Colonic mucosa (tissue), 4 donors: ENCODE data around the gene U2AF2. TPM values are rescaled to one million over a fixed set of nuclear protein-coding genes. Genes with fewer than 3 reads are reported as not detected.

ENCODE experiments used
- DNase-seq: peaks from one replicate; pipeline ENCODE4 v3.0.0-alpha.2; 2020
- H3K27ac ChIP-seq: fragments of 200-600 bp; one replicate; pipeline ENCODE4 v1.8.0; 2021
- H3K27me3 ChIP-seq: fragments of 200-600 bp; one replicate; pipeline ENCODE4 v1.8.0; 2021
- H3K36me3 ChIP-seq: fragments of 200-600 bp; one replicate; pipeline ENCODE4 v1.8.0; 2021
- H3K4me1 ChIP-seq: fragments of 200-600 bp; one replicate; pipeline ENCODE4 v1.8.0; 2021; ENCODE audit warnings: mild to moderate bottlenecking
- H3K4me3 ChIP-seq: fragments of 200-600 bp; one replicate; pipeline ENCODE4 v1.8.0; 2021
- H3K9ac ChIP-seq, 2 donors: one replicate each; pipeline ENCODE4 v1.7.0; 2013; ENCODE audit warnings: control low read depth in 2 of 2, low read depth in 2 of 2, low read length in 2 of 2
- H3K9me3 ChIP-seq: fragments of 200-600 bp; one replicate; pipeline ENCODE4 v1.8.0; 2021
- intact Hi-C: fragments of 100-400 bp; cut with DNase I; formaldehyde crosslinking; loops from one replicate; pipeline ENCODE4 v1.14.1; 2022
- total RNA-seq, 2 donors: library from RNA; stranded (reverse); fragmentation: NEBNext Ultra II Directional in 1 of 2; extraction: Animal tissue kit (Norgen Biotek cat#: 25700) in 1 of 2; gene quantifications; one replicate each; pipeline ENCODE4 v1.2.1, GENCODE V29; 2021
- TF ChIP-seq, protein P1 (sequence below): fragments of 200-600 bp; IDR thresholded peaks from one replicate; pipeline ENCODE4 v1.8.0; 2022; ENCODE audit warnings: antibody characterized with exemption, mild to moderate bottlenecking
- donor health status: healthy.
- donor health status: DM: no; HTN: no; CAD: no.
- donor health status: DM: no; HTN: no; CAD: no.

U2AF2 gene
- total RNA-seq, 2 donors from 2014 or later, result 146 to 289 TPM

DNA sequence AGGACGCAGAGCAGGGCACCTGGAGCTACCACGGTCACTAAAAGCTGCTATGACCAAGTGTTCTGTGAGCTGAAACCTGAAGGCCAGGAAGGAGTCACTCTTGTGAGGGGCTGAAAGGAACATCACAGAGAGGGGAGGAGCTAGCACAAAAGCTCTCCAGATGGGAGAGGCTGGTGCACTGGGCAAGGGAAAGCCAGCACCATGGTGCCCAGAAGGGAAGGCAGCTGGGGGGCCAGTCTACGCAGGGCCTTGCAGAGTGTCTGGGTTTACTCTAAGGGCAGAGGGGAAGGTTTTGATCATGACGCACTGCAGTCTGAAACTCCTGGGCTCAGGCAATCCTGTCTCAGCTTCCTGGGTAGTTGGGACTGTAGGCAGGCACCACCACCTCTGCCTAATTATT, 18.1 kb upstream of the U2AF2 start:
- peaks cover 20% of the 10 kb centered on the region for H3K4me1 ChIP-seq
- no peak overlapping the region for H3K27ac ChIP-seq
- intact Hi-C loops, result no loop called here
- H3K4me3 ChIP-seq, result no peak overlapping the region
- peak overlapping the region in 1 of 2 donors; percentile 9 for H3K9ac ChIP-seq
- no peaks in the 10 kb centered on the region for H3K27me3 ChIP-seq
- no peaks in the 10 kb centered on the region for H3K36me3 ChIP-seq
- no peak for DNase-seq
- H3K9me3 ChIP-seq, result no peaks in the 10 kb centered on the region
- TF ChIP-seq, protein P1, sequence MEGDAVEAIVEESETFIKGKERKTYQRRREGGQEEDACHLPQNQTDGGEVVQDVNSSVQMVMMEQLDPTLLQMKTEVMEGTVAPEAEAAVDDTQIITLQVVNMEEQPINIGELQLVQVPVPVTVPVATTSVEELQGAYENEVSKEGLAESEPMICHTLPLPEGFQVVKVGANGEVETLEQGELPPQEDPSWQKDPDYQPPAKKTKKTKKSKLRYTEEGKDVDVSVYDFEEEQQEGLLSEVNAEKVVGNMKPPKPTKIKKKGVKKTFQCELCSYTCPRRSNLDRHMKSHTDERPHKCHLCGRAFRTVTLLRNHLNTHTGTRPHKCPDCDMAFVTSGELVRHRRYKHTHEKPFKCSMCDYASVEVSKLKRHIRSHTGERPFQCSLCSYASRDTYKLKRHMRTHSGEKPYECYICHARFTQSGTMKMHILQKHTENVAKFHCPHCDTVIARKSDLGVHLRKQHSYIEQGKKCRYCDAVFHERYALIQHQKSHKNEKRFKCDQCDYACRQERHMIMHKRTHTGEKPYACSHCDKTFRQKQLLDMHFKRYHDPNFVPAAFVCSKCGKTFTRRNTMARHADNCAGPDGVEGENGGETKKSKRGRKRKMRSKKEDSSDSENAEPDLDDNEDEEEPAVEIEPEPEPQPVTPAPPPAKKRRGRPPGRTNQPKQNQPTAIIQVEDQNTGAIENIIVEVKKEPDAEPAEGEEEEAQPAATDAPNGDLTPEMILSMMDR, result no peak

DNA sequence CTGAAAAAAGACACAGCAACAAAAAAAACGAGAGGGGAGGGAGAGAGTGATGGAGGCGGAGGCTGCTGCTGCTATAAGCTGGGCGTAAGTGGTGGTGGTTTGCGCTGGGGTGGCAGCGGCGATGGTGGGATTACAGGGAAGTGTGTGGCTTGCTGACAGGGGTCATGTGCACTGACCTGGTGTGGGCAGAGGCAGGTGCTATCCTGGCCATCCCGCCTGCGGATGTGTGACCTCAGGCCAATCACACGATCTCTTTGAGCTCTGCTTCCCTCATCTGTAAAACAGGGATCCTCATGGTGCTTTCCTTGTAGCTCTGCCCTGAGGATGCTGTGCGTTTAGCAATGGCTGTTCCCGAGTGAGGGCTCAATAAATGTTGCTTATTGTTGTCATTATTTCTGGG, 17.3 kb upstream of the U2AF2 start:
- H3K27ac ChIP-seq, result no peak overlapping the region
- TF ChIP-seq, protein P1, result no peak
- H3K36me3 ChIP-seq, result no peaks in the 10 kb centered on the region
- H3K9ac ChIP-seq, result no peak overlapping the region
- peaks cover 27% of the 10 kb centered on the region for H3K4me1 ChIP-seq
- no peak for DNase-seq
- H3K4me3 ChIP-seq, result no peak overlapping the region
- intact Hi-C loops, result no loop called here
- H3K27me3 ChIP-seq, result no peaks in the 10 kb centered on the region
- H3K9me3 ChIP-seq, result no peaks in the 10 kb centered on the region

DNA sequence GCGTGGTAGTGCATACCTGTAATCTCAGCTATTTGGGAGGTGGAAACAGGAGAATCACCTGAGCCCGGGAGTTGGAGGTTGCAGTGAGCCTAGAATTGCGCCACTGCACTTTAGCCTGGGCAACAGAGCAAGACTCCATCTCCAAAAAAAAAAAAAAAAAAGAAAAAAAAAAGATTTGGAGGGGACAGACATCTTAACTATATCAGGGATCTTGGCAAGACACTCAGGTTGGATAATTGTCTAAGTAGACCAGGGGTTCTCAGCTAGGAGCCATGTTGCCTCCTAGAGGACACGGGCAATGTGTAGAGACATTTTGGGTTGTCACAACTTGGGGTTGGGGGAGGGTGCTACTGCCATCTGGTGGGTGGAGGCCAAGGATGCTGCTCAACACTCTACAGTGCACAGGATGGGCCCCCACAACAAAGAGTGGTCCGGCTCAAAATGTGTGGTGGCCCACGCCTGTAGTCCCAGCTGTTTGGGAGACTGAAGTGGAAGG, 15.9 kb upstream of the U2AF2 start:
- Histone ChIP-seq H3K9me3 (no peaks in the 10 kb centered on the region), H3K36me3 (no peaks in the 10 kb centered on the region), H3K4me1 (peaks cover 33% of the 10 kb centered on the region), H3K9ac (no peak overlapping the region), H3K27me3 (no peaks in the 10 kb centered on the region), H3K27ac (no peak overlapping the region), H3K4me3 (no peak overlapping the region)
- intact Hi-C loops, result no loop called here
- DNase-seq, result no peak
- TF ChIP-seq, protein P1, result no peak

DNA sequence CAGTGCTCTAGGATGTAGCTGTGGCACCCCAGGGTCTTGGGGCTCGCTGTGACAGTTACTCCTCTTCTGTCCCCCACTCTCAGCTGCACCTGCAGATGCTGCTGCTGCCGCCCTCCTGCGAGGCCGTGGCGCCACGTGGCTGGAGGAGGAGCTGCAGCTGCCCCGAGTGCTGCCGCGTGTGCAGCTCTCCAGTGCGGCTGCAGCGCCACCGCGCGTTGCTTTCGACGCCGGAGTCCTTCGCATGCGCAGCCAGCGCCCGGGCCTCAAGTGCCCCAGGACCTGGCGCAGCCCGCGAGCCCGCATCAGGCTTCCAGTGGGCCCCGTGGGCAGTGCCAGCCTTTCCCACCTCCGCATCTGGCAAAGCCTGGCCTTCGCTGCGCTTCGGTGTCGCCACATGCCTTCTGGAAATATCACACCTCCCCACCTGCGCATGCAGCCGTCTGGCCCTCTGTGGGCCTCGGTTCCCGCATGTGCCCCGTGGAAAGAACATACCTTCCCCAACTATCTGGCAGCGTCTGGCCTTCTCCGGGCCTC, 14.7 kb upstream of the U2AF2 start:
- peak overlapping the region; percentile 81 for H3K4me3 ChIP-seq
- H3K36me3 ChIP-seq, result no peaks in the 10 kb centered on the region
- DNase-seq, result peak; percentile 60
- no peaks in the 10 kb centered on the region for H3K9me3 ChIP-seq
- peaks cover 41% of the 10 kb centered on the region for H3K4me1 ChIP-seq
- H3K9ac ChIP-seq, result peak overlapping the region; percentile 66 to 74
- peak overlapping the region; percentile 82 for H3K27ac ChIP-seq
- TF ChIP-seq, protein P1, result no peak
- intact Hi-C loops, result no loop called here
- no peaks in the 10 kb centered on the region for H3K27me3 ChIP-seq

DNA sequence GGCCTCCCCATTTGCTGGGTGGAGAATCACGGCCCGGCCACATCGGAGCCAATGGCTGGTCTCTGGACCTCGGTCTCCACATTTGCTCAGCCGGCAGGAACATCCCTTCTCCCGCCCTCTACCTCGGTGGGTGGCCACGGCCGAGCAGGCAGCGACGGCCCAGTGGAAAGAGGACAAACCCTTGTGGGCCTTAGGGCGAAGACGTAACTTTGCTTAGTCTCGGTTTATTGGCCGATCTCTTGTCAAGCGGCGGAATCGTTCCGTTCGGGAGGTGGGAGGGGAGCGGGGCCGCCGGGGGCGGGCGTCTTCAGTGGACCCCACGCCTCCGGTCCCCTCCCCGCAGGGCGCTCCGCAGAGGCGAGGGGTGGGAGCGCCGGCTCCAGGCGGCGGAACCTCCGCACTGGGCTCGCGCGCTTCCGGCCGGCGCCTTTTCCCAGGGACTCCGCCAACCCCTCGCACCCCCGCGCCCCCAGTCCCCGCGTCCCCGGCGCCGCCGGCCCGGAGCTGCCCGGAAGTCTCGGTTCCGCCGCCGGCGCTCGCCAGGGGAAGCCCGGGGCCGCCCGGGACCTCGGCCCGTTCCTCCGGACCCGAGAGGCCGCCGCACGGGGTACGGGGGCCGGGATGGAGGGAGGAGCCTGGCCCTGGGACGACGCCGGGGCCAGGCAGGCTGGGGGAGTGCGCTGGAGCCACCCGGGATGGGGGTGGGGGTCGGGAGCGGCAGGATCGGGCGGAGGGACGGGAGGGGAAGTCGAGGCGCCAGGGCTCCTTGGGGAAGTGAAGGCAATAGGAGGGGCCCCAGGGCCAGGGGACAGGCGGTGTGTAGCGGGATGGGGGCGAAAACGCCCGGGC, 14.0 kb upstream of the U2AF2 start, which contains the start of gene ZNF580:
ZNF580 (plus strand) TSS at position 426 of the 849 bp plus-strand sequence. CDS start 1,507 bp downstream, outside the sequence.
- H3K9me3 ChIP-seq, result no peaks in the 10 kb centered on the region

More for the DNA sequence above, 14.0 kb upstream of the U2AF2 start, which contains the start of gene ZNF580:
- H3K4me1 ChIP-seq, result peaks cover 37% of the 10 kb centered on the region
- no peaks in the 10 kb centered on the region for H3K36me3 ChIP-seq
- peak within 1 kb of the TSS; percentile 66 to 86 for H3K9ac ChIP-seq
- peak; percentile 58 for DNase-seq
- TF ChIP-seq, protein P1, result no peak
- peak within 1 kb of the TSS; percentile 82 for H3K27ac ChIP-seq
- peak within 1 kb of the TSS; percentile 81 for H3K4me3 ChIP-seq
- H3K27me3 ChIP-seq, result no peaks in the 10 kb centered on the region
- intact Hi-C loops, result no loop called here
